Activated CD4-positive, alpha-beta T cell treated with anti-CD3 and anti-CD28 coated beads, Interleukin-10, Interleukin-2, amounts not matched to agents 100 ng/mL and 50 ng/mL, durations not matched to agents 16 hours and 8 hours (primary cell): ENCODE data around the gene MMP10.

ENCODE experiments used
- DNase-seq: peaks from one replicate; pipeline ENCODE4 v3.0.0-alpha.2; 2020

MMP10 gene

DNA sequence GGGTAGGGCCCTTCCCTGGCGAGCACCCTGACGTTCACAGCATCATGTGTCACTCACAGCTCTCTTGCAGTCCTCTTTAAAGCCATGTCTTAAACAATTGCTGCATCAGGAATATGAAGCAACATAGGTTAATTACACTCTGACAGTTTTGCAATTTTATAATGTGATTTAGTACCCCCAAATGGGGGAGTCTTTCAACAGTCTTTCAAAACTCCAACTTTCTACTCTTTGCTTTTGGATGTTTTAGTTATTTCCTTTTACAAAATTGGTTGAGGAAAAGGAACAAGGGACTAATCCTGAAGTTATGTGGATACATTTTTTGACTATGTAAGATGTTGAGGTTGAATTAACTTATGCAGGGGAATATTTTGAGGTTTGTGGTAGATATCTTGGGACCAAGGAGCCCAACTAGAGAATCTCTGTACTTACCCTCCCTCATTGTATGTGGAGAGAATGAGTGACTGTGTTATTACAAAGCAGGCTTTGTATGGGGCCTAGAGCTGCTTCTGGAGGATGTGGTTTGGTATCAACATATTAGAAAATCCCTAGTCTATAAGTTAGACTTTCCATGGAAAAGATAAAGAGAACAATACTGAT lies 55.4 kb downstream of the MMP10 start, which contains the start of gene MMP8:
Gene MMP8 (minus strand): TSS at position 51 of the 597 bp plus-strand sequence. CDS start 99 bp downstream, outside the sequence.
- DNase-seq = no peak

DNA sequence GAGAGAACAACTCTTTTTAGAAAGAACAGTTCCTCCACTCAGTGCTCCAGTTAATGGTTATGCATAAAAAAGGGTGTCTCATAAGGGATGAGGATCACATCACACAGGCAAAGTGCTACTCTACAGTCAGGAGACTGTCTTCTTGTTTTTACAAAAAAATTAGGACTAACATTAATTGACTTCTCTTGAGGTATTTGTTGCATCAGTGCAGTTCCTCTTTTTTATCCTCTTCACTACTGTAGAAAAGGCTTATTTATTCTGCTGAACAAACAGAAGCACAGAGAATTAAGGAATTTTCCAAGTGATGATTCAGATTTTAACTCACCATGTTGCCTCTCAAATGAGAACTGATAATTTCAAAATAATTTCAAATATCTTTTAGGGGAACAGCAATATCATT lies 57.6 kb downstream of the MMP10 start:
- no peak for DNase-seq
